ENCODE results near the gene FAM110A. TPM values are rescaled to one million over a fixed set of nuclear protein-coding genes. Genes with fewer than 3 reads are reported as not detected.

The FAM110A gene
- polyA plus RNA-seq, 1 experiment, result 1.9 TPM

DNA sequence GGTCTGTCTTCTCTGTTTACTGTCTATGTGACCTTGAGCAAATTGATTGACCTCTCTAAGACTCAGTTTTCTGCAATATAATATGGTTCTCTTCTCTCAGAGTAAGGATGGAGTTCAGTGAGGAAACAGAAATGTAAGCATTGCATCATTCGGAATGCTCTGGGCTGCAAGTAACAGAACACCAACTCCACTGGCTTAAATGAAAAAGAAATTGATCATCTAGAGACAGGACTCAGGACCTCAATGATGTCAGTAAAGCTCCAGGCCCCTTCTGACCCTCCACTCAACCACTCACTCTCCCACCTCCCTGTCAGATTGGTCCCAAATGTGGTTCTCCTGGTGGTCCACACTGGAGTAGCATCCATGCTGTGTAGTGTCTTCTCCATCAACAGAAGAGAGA, 31.9 kb downstream of the FAM110A start:
- DNase-seq (ENCODE audit: low read depth, low spot score), result no peak
- ChIA-PET CTCF (no interaction called here), POLR2A (no interaction called here)
- H3K4me3 ChIP-seq (ENCODE audit: low read depth, low read length), result no peak overlapping the region
- TF ChIP-seq, protein P1, sequence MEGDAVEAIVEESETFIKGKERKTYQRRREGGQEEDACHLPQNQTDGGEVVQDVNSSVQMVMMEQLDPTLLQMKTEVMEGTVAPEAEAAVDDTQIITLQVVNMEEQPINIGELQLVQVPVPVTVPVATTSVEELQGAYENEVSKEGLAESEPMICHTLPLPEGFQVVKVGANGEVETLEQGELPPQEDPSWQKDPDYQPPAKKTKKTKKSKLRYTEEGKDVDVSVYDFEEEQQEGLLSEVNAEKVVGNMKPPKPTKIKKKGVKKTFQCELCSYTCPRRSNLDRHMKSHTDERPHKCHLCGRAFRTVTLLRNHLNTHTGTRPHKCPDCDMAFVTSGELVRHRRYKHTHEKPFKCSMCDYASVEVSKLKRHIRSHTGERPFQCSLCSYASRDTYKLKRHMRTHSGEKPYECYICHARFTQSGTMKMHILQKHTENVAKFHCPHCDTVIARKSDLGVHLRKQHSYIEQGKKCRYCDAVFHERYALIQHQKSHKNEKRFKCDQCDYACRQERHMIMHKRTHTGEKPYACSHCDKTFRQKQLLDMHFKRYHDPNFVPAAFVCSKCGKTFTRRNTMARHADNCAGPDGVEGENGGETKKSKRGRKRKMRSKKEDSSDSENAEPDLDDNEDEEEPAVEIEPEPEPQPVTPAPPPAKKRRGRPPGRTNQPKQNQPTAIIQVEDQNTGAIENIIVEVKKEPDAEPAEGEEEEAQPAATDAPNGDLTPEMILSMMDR (IDR thresholded peaks at IDR 0.05; ENCODE audit: low read depth, low read length), result no peak
- no peaks in the 10 kb centered on the region for H3K27me3 ChIP-seq (ENCODE audit: control insufficient read depth, insufficient read depth, low read length)
- H3K9me3 ChIP-seq (ENCODE audit: control insufficient read depth, insufficient read depth, low read length), result no peaks in the 10 kb centered on the region
- no peak overlapping the region for H3K27ac ChIP-seq (ENCODE audit: low read depth, low read length)

DNA sequence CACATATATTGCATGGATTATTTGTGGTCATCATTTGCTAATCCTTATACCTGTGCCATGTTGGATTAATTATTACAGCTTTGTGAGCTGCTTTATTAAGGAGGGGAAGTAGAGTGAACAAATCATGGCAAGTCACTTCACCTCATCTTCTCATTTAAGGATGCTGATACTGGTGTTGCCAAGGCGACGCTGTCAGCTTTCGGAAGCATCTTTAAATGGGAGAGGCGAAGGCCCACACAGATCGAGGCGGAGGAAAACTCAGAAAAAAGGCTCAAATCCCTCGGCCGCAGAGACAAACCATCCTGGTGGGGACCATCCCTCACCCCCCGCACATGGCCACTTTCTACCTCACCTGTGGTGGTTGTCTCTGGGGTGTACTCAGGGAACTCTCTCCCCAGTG, 34.8 kb downstream of the FAM110A start:
- H3K4me3 ChIP-seq (ENCODE audit: low read depth, low read length), result no peak overlapping the region
- TF ChIP-seq, protein P1 (IDR thresholded peaks at IDR 0.05; ENCODE audit: low read depth, low read length), result no peak
- CTCF ChIA-PET, result no interaction called here
- POLR2A ChIA-PET, result no interaction called here
- no peak overlapping the region for H3K27ac ChIP-seq (ENCODE audit: low read depth, low read length)
- H3K9me3 ChIP-seq (ENCODE audit: control insufficient read depth, insufficient read depth, low read length), result no peaks in the 10 kb centered on the region
- no peak for DNase-seq (ENCODE audit: low read depth, low spot score)
- no peaks in the 10 kb centered on the region for H3K27me3 ChIP-seq (ENCODE audit: control insufficient read depth, insufficient read depth, low read length)

DNA sequence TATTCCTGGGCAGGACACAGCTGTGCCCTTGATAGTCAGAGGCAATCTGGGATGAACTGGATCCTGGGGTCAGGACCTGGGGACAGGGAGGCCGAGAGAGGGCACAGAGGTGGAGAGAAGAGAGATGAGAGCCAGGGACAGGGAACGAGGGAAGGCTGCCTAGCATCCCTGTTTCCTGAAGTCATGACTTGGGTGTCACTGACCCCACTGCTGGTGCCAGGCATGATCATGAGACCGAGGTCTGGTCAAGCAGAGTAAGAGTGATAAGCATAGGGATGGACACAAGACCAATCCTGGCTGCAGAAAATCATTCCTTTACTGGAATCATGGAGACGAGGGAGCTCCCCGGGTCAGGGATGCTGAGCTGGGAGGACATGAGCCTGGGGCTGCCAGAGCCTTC, 36.1 kb downstream of the FAM110A start:
- no peaks in the 10 kb centered on the region for H3K27me3 ChIP-seq (ENCODE audit: control insufficient read depth, insufficient read depth, low read length)
- DNase-seq (ENCODE audit: low read depth, low spot score), result no peak
- POLR2A ChIA-PET, result no interaction called here
- H3K4me3 ChIP-seq (ENCODE audit: low read depth, low read length), result no peak overlapping the region
- no peak overlapping the region for H3K27ac ChIP-seq (ENCODE audit: low read depth, low read length)
- H3K9me3 ChIP-seq (ENCODE audit: control insufficient read depth, insufficient read depth, low read length), result no peaks in the 10 kb centered on the region
- CTCF ChIA-PET, result no interaction called here
- TF ChIP-seq, protein P1 (IDR thresholded peaks at IDR 0.05; ENCODE audit: low read depth, low read length), result no peak

DNA sequence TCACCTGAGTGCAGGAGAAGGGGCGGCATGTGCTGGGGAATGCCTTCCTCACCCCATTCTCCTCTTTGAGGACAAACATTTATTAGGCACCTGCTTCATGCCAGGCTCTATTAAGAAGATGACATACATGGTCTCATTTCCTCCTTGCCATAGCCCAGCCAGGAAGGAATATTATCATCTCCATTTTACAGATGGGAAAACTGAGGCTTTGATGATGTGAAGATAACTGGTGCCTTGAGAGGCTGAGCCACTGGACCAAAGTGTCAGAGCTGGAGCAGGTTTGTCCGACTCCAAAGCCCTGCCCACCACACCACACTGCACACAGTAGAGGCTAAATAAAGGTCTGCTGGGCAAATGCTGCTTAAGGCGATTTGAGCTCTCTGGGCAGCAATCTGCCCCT, 37.2 kb downstream of the FAM110A start:
- TF ChIP-seq, protein P1 (IDR thresholded peaks at IDR 0.05; ENCODE audit: low read depth, low read length), result no peak
- H3K4me3 ChIP-seq (ENCODE audit: low read depth, low read length), result no peak overlapping the region
- H3K27ac ChIP-seq (ENCODE audit: low read depth, low read length), result no peak overlapping the region
- no peaks in the 10 kb centered on the region for H3K27me3 ChIP-seq (ENCODE audit: control insufficient read depth, insufficient read depth, low read length)
- H3K9me3 ChIP-seq (ENCODE audit: control insufficient read depth, insufficient read depth, low read length), result no peaks in the 10 kb centered on the region
- DNase-seq (ENCODE audit: low read depth, low spot score), result no peak
- ChIA-PET CTCF (no interaction called here), POLR2A (no interaction called here)

DNA sequence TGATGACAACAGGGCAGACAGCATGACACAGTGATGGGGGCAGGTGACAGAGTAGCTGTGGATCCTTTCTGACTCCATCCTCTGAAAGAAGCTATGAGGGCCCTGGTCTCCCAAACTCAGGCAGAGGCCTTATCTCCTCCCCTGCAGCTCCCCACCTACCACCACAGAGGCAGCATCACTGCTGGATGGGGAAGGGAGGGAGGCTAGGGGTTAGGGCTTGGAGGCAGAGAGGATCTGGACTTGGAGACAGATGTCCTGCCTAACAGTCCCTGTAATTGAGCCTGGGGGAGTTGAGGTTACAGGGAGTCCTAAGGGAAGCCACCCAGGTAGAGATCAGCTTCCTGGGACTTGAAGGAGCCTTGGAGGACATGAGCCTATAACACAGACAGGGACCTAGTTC, 37.9 kb downstream of the FAM110A start:
- H3K27me3 ChIP-seq (ENCODE audit: control insufficient read depth, insufficient read depth, low read length), result no peaks in the 10 kb centered on the region
- no peaks in the 10 kb centered on the region for H3K9me3 ChIP-seq (ENCODE audit: control insufficient read depth, insufficient read depth, low read length)
- CTCF ChIA-PET, result no interaction called here
- TF ChIP-seq, protein P1 (IDR thresholded peaks at IDR 0.05; ENCODE audit: low read depth, low read length), result no peak
- POLR2A ChIA-PET, result no interaction called here
- DNase-seq (ENCODE audit: low read depth, low spot score), result no peak
- no peak overlapping the region for H3K4me3 ChIP-seq (ENCODE audit: low read depth, low read length)
- H3K27ac ChIP-seq (ENCODE audit: low read depth, low read length), result no peak overlapping the region

All from AG04450 (cell line).